Measurements from ENCODE around the gene HES3.

HES3 gene

DNA sequence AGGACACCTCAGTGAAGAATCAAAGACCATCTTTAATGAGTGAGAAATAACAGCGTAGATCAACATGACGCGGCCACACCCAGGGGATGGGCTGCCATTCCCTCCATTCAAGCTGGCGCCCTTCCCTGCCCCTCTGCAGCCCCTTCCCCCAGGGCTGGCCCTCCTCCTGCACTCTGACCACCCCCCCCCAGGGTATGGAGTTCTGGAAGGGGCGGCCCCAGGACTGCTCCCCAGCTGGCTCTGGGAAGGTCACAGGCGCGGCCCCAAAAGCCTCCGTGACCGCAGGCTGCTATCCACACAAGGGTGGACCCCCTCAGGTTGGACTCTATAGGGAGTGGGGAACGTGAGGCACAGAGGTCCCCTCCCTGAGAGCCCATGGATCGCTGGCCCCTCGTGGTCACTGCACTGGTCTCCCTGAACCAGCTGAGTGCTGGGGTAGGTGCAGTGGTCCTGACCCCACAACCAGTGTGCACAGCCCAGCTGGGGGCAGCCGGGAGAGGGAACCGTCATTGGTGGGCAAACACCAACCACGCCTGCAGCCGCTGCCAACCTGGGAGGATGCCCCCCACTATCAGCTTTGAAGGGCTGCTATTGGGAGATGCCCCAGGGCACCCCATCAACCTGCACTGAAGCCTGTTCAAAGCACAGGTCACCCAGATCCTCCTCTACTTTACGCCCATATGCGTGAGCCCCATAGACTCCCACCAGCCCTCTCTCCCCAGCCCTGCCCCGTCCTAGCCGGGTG, 33.0 kb downstream of the HES3 start:
- no peak for DNase-seq

DNA sequence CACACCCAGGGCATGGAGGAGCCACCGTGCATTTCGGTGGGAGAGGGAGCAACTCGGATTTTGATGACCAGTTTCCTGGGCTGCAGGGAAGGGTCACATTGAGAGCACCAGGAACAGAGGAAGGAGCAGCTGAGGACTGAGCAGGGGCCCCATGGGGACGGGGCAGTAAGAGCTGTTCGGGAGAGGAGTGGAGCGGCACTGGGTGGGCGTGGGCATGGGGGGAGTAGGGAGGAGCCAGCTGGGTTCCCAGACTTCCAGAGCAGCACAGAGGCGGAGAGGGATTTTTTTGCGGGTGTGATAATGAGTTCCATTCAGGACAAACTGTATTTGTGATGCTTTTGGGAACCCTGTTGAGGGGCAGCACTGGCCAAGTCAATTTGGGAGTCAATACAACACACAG, 34.3 kb downstream of the HES3 start:
- no peak for DNase-seq

GRCh38 chr1:6279066-6279465, 35.1 kb downstream of the HES3 start:
- no peak for DNase-seq

- DNase-seq, result no peak
Measured at GRCh38 chr1:6279613-6280383, 35.8 kb downstream of the HES3 start.

- no peak for DNase-seq
Measured at GRCh38 chr1:6280761-6281451, 36.9 kb downstream of the HES3 start.

DNA sequence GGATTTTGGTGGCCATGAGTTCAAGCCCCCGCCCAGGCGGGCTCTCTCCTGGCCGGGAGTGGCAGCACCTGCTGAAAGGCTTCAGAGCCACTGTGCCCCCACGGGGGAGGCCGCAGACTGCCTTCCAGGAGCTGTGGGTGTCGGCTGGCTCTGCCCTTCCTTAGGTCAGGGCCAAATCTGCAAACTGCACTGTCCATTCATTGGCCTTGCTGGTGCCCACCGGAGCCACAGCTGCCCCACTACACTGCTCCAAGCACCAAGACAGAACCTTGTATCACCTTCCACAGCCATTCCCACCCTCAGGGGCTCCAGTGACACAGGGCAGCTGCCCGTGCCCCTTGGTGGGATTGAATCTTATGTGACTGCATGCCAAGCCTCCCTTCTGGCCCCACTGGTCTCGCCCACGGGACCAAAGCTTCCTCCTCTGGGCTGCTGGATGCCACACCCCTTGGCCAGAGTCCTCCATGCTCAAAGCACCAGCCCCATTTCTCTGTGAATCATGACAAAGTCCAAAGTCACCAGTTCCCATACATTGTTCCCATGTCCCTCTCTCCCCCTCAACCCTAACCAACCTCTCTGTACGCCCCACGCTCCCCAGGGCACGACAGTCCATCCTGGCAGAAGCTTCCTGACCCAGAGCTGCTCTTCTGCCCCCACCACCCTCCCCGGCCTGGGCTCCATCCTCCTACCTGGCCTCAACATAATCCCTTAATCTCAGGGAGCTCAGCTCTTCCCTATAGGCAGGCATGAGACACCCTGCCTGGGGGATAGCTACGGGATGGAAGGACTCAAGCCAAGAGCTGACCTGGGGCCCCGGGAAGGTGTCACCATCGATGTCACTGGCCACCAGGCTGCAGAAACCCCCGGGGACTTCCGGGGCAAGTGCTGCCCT, 37.8 kb downstream of the HES3 start:
- DNase-seq, result no peak

GRCh38 chr1:6282577-6283270, 38.7 kb downstream of the HES3 start:
- DNase-seq, result no peak

DNA sequence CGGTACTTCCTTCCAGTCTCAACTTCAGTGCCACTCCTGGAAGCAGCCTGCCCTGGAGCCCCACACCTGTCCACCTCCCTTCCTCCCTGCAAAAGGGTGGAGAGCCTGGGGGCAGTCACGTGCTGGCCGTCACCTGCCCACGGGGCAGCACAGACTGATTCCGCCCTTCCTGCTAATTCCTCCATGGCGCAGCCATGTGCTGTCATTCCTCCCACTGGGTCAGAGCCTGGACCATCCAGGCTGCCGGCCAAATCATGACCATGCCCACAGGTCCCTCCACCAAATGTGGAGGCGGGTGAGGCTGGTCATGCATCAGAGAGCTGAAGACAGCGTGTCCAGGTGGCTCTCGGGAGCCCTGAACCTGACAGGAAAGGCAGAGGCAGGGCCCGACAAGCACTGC, 41.4 kb downstream of the HES3 start:
- no peak for DNase-seq

- DNase-seq, result no peak
Measured at GRCh38 chr1:6286266-6286665, 42.3 kb downstream of the HES3 start.

DNA sequence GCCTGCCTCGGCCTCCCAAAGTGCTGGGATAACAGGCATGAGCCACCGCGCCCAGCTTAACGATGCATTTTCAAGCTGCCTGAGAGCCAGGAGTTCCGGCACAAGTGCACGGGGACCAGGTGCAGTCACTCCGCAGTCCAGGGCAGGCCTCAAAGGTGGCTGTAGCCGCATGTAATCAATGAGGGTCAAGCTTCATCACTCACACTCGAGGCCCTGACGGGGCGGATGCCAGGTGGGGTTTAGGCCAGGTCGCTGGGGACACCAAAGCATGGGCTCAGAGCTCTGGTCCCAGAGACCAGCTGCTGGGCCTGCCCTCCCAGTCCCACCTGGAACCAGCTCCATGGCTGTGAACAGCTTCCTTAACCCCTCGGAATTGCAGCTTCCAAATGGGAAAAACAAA, 43.0 kb downstream of the HES3 start:
- DNase-seq, result no peak

DNA sequence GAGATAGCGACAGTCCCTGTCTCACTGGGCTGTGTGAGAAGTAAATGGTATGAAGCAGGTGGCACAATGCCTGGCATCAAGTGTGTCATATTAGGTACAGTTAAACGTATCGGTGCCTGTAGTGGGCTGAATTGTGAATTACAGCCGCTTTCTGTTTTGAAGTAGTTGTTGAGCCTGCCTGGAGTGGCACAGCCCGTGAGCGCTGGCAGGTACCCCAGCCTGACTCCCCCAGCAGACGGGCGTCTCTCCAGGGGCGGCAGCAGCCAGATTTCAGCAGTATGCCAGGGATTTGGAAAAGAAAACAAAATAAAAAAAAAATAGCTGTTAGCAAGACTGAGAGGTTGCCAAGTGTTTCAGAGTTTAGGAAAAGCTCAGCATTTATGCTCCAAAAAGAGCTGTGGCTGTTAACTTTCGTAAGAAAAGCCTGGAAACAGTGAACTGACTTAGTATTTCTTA, 43.5 kb downstream of the HES3 start:
- DNase-seq, result peak in 52 of 58 donors; percentile 9 to 85 (median 58)

- DNase-seq, result no peak
Measured at GRCh38 chr1:6288026-6288425, 44.0 kb downstream of the HES3 start.

GRCh38 chr1:6288665-6289064, 44.7 kb downstream of the HES3 start:
- DNase-seq, result no peak

DNA sequence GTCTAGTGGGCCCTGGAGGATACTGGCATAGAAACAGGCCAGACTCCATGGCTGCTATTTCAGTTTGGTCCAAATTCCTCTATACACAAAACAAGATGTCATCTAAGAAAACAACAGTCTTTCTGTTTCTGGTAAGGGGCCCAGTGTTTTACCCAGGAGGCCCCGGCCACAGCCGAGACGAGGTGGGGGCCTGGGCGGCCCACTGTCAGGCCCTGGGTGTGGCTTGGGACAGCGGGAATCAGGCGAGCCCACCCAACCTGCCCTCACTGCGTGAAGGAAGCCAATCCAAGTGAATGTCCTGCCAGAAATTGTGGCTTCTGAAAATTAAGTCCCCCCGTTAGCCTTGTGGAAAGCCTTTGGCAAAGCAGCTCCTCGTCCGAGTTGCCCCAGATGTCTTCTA, 48.1 kb downstream of the HES3 start:
- DNase-seq, result peak in 1 of 58 donors; percentile 13

GRCh38 chr1:6294080-6294889, 50.3 kb downstream of the HES3 start:
- DNase-seq, result no peak

- DNase-seq, result no peak
Measured at GRCh38 chr1:6294890-6295556, 51.0 kb downstream of the HES3 start.
